OCI-LY1 (cell line): ENCODE results near the gene PSKH1.

Experiments
- EZH2 ChIP-seq: fragments of 200-600 bp; sonication (generic), shearing (Covaris generic); IDR thresholded peaks from 2 replicates; pipeline ENCODE4 v1.8.0; 2017; ENCODE audit warnings: borderline replicate concordance, mixed run types, mild to moderate bottlenecking, antibody characterized with exemption, low read length, moderate library complexity, mixed read lengths
- TF ChIP-seq, protein P1 (sequence below): fragments of 200-600 bp; sonication (generic), shearing (Covaris generic); IDR thresholded peaks from 2 replicates; pipeline ENCODE4 v1.5.1; 2017; ENCODE audit warnings: mild to moderate bottlenecking, antibody characterized with exemption, low read length, moderate library complexity, mixed read lengths

DNA sequence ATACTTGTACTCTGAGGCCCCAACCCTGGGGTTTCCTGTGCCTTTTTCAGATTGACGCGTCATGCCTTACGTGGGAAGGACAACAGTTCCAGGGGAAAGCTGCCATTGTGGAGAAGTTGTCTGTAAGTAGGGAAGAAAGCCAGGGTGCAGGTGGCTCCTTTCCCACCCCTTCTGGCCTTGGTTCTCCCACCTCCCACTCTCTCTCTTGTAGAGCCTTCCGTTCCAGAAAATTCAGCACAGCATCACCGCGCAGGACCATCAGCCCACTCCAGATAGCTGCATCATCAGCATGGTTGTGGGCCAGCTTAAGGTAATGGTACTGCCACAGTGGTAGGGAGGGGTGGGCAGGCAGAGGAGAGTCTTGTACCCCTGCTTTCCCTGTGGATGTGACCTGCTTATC, 24.8 kb upstream of the PSKH1 start:
- TF ChIP-seq, protein P1, sequence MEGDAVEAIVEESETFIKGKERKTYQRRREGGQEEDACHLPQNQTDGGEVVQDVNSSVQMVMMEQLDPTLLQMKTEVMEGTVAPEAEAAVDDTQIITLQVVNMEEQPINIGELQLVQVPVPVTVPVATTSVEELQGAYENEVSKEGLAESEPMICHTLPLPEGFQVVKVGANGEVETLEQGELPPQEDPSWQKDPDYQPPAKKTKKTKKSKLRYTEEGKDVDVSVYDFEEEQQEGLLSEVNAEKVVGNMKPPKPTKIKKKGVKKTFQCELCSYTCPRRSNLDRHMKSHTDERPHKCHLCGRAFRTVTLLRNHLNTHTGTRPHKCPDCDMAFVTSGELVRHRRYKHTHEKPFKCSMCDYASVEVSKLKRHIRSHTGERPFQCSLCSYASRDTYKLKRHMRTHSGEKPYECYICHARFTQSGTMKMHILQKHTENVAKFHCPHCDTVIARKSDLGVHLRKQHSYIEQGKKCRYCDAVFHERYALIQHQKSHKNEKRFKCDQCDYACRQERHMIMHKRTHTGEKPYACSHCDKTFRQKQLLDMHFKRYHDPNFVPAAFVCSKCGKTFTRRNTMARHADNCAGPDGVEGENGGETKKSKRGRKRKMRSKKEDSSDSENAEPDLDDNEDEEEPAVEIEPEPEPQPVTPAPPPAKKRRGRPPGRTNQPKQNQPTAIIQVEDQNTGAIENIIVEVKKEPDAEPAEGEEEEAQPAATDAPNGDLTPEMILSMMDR = no peak
- TF ChIP-seq EZH2 = no peak
